VCaP (cell line): Measurements from ENCODE around the gene SARDH.

Experiments
- H3K27ac ChIP-seq: fragments of 450-650 bp; 2 replicates; pipeline ENCODE4 v1.5.1; 2017
- CTCF ChIP-seq: fragments of 450-650 bp; conservative IDR thresholded peaks from 2 replicates; pipeline ENCODE4 v1.5.1; 2017; ENCODE audit warnings: mild to moderate bottlenecking, moderate library complexity

SARDH gene

GRCh38 chr9:133779081-133779480 is 40.9 kb upstream of the SARDH start:
- TF ChIP-seq CTCF = no peak
- no peak overlapping the region for H3K27ac ChIP-seq

- no peak overlapping the region for H3K27ac ChIP-seq
- TF ChIP-seq CTCF = no peak
Measured at GRCh38 chr9:133778336-133779013, 40.3 kb upstream of the SARDH start.

GRCh38 chr9:133777871-133778270 is 39.7 kb upstream of the SARDH start:
- no peak for TF ChIP-seq CTCF
- H3K27ac ChIP-seq = no peak overlapping the region

DNA sequence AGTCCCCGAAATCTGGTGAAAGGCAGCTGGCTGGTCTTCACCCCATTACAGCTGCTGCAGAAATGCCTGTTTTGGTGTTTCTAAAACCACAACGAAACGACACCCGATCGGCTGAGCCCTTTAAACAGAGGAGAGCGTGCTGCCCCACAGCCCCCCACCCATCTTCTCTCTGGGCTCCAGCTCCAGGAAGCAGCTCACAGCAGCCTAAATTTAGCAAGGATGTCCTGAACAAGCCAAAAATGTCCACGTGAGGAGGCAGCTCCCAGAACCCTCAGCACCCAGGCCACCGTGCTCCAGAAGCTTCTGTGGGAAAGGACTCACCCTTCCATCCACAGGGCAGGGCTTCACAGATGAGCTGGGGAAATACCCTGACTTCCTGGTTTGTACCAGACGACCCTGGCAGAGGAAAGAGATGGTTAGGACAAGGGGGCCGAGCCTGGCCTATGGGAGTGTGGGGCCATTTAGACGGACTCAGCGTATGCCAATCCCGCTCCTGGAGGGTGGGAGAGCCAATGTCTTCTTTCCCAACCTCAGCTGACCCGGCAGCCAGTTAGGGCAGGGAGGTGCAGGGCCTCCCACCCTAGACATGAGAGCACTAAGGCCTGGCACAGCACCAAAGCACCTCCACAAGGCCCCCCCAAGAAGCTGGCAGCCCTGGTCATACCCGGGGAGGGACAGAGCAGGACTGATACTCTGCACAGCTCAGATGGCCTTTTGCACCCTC is 39.1 kb upstream of the SARDH start:
- no peak overlapping the region for H3K27ac ChIP-seq
- TF ChIP-seq CTCF = no peak

- TF ChIP-seq CTCF = no peak
- no peak overlapping the region for H3K27ac ChIP-seq
Measured at GRCh38 chr9:133775951-133776905, 38.1 kb upstream of the SARDH start.

DNA sequence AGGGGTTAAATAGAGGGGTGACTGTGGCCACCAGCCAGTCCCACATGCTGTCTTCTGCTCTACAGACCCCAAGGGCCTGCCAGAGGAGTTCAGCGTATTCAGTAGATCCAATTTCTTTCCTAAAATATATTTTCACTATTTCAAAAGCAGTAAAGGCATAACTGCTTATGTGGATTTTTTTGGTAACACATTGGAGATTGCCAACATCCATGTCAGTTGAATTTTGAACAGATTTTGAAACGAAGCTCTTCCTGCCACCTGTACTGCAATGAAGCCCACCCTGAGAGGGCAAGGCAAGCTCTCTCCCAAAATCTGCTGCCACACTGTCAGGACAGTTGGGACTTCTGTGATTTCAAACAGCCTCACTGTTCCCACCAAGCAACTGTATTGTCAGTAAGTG is 37.1 kb upstream of the SARDH start:
- H3K27ac ChIP-seq = no peak overlapping the region
- no peak for TF ChIP-seq CTCF

GRCh38 chr9:133774799-133775198 is 36.6 kb upstream of the SARDH start:
- no peak for TF ChIP-seq CTCF
- H3K27ac ChIP-seq = no peak overlapping the region
